ENCODE data around the gene MAP3K15.
"Not testable (repeated sequence)": the region's sequence is repeated elsewhere in the genome, so short reads cannot be mapped to it uniquely, and the experiment has no call there.

The MAP3K15 gene

DNA sequence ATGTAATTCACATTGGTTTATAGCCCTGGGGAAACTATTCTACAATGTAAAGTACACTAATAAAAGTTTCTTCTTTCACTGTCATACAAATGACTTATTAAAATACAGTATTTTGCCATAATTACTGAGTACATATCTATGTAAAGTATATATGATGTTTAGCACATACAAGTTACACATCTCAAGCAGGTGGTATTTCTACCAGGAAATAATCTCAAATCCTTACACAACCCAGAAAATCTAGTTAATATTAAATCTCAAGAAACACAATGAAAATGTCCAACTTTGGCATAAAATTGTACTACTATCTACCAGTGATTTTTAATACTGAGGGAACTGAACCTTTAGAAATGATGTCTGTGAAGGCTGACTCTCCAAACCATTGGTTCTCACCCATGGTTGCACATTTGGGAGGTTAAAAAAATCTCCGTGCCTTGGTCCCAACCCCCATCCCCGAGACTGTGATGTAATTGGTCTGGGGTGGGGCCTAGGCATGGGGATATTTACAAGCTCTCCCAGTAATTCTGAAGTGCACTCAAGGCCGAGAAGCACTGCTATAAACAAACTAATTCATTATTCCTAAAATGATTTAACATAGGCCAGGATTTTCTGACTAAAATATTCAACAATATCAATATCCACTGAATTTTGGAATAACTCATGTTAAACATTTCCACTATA lies 27.6 kb downstream of the MAP3K15 start:
- no peak for TF ChIP-seq CTCF (IDR thresholded peaks at IDR 0.05; ENCODE audit: control extremely low read depth, extremely low read depth, low read depth, missing control alignments)
- no peak for DNase-seq (ENCODE audit: extremely low spot score)
- CTCF ChIA-PET: no interaction called here
- POLR2A ChIA-PET: no interaction called here

DNA sequence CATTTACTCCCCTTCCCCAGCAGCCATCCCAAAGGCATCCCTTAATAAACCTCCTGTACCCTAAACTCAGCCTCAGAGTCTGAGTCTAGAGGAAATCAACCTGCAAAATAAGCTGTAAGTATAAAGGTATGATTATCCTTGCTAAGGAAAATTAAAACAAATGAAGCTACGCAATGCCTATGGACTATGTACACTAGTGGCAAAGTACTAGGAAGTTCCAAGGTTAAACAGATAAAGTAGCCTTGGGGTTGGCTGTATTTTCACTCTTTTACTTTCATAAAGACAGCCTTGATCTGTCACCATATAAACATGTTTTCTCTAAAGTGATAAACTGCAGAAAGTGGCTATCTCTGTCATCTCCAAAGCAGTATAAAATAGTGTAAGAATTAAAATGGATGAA lies 35.9 kb downstream of the MAP3K15 start:
- ChIA-PET CTCF (no interaction called here), POLR2A (no interaction called here)
- no peak for DNase-seq (ENCODE audit: extremely low spot score)
- no peak for TF ChIP-seq CTCF (IDR thresholded peaks at IDR 0.05; ENCODE audit: control extremely low read depth, extremely low read depth, low read depth, missing control alignments)

DNA sequence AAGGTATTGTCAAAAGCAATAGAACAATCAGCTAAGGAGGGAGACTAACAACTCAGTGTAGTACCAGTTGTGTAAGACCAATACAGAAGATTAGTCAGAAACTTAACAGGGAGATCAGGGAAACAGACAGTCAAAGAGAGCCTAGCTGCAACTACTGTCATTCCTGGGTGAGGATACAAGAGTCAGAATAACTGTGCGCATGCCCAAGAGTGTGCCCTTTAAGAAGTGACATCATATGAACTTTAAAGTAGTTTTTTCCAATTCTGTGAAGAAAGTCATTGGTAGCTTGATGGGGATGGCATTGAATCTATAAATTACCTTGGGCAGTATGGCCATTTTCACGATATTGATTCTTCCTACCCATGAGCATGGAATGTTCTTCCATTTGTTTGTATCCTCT lies 46.9 kb downstream of the MAP3K15 start:
- POLR2A ChIA-PET; DNase-seq (ENCODE audit: extremely low spot score); CTCF ChIA-PET: not testable (repeated sequence)

DNA sequence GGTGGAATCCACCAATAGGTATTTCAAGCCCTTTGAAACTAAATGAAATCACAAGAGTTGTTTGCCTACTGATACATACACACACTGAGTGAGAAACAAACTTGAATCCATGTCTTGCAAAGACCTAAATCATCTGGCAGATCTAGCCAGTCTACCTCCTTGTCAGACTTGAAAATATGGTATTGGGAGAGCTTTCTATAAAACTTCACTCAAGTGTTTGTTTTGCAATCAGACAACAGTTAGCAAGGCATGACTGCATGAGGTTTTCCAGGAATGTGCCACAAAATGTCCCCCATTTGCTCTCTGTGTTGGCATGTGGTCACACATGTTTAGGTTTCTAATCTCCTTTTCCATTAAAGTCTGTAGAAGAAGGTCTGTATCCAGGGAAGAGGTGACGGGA lies 52.4 kb downstream of the MAP3K15 start:
- TF ChIP-seq CTCF (IDR thresholded peaks at IDR 0.05; ENCODE audit: control extremely low read depth, extremely low read depth, low read depth, missing control alignments): no peak
- ChIA-PET CTCF (no interaction called here), POLR2A (no interaction called here)
- no peak for DNase-seq (ENCODE audit: extremely low spot score)

- ChIA-PET CTCF (no interaction called here), POLR2A (no interaction called here)
- TF ChIP-seq CTCF (IDR thresholded peaks at IDR 0.05; ENCODE audit: control extremely low read depth, extremely low read depth, low read depth, missing control alignments): no peak
- no peak for DNase-seq (ENCODE audit: extremely low spot score)
Measured at GRCh38 chrX:19462231-19462630, 53.1 kb downstream of the MAP3K15 start.

DNA sequence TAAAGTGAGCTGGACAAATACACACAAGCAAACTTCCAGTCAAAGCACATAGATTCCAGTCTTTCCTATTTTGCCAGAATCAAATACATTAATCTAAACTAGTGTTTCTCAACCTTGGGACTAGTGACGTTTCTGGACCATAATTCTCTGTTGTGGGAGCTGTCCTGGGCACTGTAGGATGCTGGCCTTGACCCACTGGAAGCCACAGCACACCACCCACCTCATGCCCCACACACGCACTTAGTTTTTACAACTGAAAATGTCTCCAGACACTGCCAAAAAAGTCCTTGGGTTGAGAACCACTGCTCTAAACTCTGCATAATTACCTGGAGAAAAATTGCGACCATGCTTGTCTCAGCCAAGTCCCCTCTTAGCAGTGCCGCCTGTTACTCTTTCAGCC lies 57.6 kb downstream of the MAP3K15 start:
- ChIA-PET CTCF (no interaction called here), POLR2A (no interaction called here)
- DNase-seq (ENCODE audit: extremely low spot score): no peak
- no peak for TF ChIP-seq CTCF (IDR thresholded peaks at IDR 0.05; ENCODE audit: control extremely low read depth, extremely low read depth, low read depth, missing control alignments)

DNA sequence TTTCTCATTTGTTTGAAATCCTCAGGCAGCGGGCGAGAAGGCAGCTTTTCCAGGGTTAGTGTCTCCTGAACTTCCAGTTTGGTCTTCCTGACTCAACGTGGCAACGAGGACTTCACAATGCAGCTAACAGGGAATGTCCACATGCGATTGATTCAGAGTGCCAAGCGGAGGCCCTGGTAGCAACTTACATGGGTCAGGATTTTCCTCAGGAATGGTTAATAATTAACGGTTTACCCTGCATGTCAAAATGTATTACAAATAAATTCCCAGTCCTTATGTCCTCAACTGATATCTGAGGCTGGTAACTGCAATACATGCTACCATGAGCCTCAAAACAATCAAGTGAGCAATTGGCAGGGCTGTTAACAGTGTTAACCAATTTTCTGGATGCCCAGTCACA lies 67.2 kb downstream of the MAP3K15 start:
- ChIA-PET POLR2A (no interaction called here), CTCF (no interaction called here)
- no peak for TF ChIP-seq CTCF (IDR thresholded peaks at IDR 0.05; ENCODE audit: control extremely low read depth, extremely low read depth, low read depth, missing control alignments)
- DNase-seq (ENCODE audit: extremely low spot score): no peak

All from GM10248 (cell line).